ENCODE data around the gene TMC4.

TMC4 gene

DNA sequence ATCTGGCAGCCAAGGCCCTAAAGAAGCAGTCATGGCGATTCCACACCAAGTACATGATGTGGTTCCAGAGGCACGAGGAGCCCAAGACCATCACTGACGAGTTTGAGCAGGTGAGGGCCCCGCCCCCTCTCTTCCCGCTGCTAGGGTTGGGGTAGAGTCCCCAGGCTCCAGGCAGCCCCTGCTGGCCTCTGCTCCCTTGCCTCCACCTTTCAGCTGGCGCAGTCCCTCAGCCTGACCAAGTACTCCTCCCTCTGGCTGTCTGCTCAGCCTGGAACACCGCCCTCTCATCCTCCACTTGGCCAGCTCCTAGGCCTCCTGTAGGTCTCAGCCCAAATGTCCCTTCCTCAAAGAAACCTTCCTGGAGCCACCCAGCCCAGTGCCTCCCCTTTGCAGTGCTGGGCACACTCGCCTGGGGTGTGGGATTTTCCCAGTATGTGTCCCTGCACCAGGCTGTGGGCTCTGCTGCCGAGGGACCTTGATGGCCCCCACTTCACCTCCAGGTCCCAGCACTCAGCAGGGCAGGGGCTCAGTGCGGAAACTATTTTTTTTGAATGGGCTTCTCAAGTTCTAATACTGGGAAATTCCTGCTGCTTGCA is 19.1 kb downstream of the TMC4 start:
- ATAC-seq = no peak

GRCh38 chr19:54152878-54153524 is 20.0 kb downstream of the TMC4 start:
- no peak for ATAC-seq

DNA sequence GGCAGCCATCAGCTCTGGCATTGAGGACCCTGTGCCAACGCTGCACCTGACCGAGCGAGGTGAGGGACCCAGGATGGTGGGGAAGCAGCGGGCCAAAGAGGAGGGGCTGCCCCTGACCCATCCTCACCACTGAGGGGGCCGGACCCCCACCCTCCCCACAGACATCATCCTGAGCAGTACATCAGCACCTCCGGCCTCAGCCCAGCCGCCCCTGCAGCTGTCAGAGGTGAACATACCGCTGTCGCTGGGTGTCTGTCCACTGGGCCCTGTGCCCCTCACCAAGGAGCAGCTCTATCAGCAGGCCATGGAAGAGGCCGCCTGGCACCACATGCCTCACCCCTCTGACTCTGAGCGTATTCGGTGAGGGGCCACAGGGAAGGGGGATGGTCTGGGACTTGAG is 20.7 kb downstream of the TMC4 start:
- no peak for ATAC-seq

DNA sequence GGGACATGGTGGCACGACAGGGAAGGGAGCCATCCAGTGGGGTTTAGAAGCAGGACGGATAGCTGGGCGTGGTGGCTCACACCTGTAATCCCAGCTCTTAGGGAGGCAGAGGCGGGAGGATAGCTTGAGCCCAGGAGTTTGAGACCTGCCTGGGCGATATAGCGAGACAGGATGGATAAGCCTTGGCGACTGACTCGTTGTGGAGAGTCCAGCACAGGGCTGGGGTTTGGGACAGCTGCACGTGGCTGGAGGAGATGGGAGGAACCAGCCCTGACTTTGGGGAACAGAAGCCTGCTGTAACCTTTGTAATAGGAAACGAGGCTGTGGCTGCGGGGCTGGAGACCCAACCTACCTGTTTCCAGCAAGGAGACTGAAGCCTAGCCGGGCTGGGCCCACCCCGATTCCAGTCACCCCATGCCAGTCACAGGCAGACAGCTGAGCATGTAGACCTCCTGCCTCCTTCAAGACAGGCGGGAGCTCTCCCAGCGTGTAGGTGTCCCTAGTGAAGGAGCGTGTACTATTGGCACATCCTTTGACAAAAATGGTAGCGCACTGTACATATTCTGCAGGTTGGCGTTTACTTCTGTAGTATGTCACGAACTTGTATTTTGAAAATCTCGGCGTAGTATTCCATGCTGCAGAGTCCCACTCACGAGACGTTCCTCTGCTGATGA is 21.5 kb downstream of the TMC4 start:
- ATAC-seq = no peak

DNA sequence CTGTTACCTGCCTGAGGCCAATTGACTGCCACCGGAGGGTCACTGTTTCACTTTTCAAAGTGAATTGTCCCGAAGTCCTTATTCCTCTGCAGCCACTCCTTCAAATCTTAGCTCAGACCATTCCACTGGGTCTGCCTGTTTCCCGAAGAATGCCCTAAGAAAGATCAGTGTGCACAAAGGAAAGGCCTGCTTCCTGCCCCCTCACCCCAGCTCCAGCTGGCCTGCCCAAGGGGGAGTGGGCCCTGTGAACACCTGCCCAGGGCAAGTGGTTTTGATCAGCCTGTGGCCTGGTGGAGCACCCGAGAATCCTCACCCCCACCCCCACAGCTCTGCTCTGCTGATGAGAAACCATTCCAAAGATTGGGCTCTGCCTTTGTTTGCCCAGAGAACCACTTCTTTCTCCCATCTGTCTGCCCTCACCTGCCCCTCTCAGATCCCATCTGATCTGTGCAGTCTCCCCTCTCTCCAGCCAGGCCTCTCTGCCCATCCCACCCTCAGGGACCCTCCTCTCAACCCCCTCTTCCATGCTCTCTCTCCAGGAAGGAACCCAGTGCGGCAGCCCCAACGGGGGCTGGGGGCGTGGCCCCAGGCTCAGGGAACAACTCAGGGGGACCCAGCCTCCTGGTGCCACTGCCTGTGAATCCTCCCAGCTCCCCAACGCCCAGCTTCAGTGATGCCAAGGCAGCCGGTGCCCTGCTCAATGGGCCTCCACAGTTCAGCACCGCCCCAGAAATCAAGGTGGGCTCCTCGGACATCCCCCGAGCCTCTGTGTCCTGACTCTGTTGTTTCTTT is 23.7 kb downstream of the TMC4 start:
- no peak for ATAC-seq

DNA sequence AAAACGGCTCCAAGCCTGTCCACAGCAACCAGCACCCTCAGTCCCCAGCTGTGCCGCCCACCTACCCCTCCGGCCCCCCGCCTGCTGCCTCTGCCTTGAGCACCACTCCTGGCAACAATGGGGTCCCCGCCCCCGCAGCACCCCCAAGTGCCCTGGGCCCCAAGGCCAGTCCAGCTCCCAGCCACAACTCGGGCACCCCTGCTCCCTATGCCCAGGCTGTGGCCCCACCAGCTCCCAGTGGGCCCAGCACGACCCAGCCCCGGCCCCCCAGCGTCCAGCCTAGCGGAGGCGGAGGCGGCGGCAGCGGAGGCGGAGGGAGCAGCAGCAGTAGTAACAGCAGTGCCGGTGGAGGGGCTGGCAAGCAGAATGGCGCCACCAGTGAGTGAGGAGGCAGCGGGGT is 24.8 kb downstream of the TMC4 start:
- ATAC-seq = no peak

DNA sequence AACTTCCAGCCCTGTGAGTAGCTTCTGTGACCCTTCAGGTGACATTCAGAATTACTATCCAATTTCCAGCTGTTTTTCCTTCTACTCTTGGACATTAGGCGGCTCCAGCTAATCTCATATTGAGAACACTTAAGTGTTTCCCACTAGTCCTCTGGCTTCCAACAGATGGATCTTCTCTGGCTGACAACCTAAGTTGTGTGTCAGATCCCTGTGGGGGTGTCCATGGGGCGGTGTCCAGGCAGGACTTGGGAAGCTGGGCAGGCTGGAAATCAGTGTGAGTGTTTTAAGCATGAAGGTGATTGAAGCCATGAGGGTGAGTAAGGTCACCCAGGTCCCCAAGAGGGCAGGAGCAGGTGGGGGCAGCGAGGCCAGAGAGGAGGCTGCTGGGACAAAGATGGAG is 25.3 kb downstream of the TMC4 start:
- ATAC-seq = no peak

DNA sequence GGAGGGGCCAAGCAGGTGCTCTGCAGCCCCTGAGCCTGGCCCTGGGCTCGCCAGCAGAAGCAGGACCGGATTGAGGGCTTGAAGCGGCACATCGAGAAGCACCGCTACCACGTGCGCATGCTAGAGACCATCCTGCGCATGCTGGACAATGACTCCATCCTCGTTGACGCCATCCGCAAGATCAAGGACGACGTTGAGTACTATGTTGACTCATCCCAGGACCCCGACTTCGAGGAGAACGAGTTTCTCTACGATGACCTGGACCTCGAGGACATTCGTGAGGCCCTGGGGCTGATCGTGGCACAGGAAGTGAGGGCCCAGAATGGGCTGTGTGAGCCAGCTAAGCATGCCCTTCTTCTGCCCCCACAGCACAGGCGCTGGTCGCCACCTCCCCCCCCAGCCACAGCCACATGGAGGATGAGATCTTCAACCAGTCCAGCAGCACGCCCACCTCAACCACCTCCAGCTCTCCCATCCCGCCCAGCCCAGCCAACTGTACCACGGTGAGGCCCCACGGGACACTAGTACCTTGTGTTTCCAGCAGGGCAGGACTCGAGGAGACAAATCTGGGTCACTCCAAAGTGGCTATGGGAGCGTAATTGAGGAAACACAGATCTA is 27.3 kb downstream of the TMC4 start:
- no peak for ATAC-seq

- ATAC-seq = no peak
Observed at GRCh38 chr19:54142166-54142780, 30.7 kb downstream of the TMC4 start.

GRCh38 chr19:54141356-54141755 is 31.6 kb downstream of the TMC4 start:
- ATAC-seq = no peak

GRCh38 chr19:54138489-54139256 is 34.3 kb downstream of the TMC4 start:
- no peak for ATAC-seq

- no peak for ATAC-seq
Observed at GRCh38 chr19:54137699-54138488, 35.1 kb downstream of the TMC4 start, which contains the start of gene CNOT3. TSS of gene CNOT3 (plus strand) at chr19:54137762. CDS start at chr19:54142979, 5,217 bp downstream.

DNA sequence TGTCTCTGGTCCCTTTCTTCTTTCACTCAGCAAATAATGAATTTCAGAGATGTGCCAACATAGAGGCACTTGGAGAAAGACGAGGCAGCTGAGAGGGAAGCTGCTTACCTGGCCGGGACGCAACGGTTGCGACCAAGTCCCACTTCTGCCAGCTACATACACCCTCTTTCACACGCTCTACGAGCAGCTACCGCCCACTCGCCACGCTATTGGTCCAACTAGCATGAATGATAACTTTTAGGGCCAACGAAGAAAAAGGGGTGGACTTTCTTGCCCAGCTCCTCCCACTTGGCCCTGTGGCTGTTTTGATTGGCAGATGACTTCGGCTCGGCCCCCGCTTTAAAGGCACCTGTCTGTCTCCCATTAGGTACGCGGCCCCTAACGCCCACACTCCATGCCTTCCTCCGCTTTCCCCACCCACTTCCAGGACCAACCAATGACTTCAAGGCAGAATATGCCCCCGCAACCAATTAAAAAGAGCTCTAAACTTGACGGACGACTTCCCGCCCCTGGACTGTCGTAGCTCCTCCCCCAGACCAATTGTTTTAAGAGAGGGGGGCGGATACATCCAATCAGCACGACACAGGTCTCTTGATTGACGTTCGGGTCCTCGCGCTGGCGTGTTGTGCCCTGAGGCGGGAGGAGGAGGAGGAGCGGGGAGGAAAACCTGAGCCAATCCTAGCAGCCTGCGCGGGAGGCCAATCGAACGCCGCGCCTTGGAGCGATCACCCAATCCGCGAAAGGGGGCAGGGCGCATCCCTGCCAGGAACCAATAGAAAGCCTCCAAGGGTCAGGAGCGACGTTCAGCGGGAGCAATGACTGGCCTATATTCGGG is 35.9 kb downstream of the TMC4 start:
- ATAC-seq = peak; percentile 85 to 87

GRCh38 chr19:54136086-54136863 is 36.7 kb downstream of the TMC4 start:
- ATAC-seq = no peak

GRCh38 chr19:54133957-54134590 is 38.9 kb downstream of the TMC4 start:
- no peak for ATAC-seq

DNA sequence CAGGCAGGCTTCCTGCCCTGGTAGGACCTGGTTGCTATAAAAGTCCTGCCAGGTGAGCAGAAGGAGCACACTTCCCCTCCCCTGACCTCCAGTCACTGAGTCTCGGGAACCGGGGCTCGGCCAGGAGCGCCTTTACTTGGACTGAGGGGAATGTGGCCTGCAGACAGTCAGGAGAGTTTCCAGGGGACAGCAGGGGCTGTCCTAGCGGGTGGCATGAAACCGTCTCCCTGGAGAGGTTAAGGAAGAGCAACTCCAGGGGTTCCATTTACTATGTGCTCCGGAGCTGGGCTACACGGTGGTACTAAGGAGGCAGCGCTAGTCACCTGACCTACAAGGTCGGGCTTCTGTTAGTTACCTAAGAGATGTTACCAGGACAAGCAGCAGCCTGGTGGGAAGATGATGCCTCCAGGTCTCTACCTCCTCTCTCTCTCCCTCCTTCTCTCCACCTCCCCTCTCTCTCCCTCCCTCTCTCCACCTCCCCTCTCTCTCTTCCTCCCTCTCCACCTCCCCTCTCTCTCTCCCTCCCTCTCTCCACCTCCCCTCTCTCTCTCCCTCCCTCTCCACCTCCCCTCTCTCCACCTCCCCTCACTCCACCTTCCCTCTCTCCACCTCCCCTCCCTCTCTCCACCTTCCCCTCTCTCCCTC is 39.5 kb downstream of the TMC4 start:
- ATAC-seq = no peak

DNA sequence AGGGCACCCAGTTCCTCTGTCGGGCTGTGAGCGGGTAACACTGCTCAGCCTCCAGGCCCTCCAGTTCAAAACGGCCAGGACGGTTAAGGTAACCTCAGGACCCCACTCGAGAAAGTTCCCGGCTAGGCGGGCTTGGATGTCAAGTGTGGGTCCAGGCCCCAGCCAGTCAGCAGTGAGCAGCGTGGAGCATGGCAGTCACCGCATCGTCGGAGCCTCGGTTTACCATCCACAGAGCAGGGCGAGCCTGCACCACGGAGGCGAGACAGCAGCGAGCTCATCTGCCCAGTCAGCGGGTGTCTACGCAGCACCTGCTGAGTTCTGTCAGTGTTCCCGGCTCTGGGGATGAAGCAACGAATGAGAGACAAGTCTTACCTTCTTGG is 43.4 kb downstream of the TMC4 start:
- no peak for ATAC-seq
